Ovary (tissue), 3 donors: ENCODE results near the gene DAPP1.

ENCODE experiments used
- EP300 ChIP-seq: sonication (generic); formaldehyde crosslinking; IDR thresholded peaks from one replicate; pipeline ENCODE4 v1.6.1; 2017; ENCODE audit warnings: antibody characterized with exemption
- TF ChIP-seq, protein P1 (sequence below), 3 donors: fragments of 450-650 bp in 2 of 3; fragments of 200-600 bp in 1 of 3; IDR thresholded peaks; one replicate each; pipeline versions ENCODE4 v1.5.1 to v1.8.0; 2016 to 2022; ENCODE audit warnings: antibody characterized with exemption in 3 of 3, mild to moderate bottlenecking in 1 of 3
- donor health status: DM: no; HTN: no; CAD: no.

DNA sequence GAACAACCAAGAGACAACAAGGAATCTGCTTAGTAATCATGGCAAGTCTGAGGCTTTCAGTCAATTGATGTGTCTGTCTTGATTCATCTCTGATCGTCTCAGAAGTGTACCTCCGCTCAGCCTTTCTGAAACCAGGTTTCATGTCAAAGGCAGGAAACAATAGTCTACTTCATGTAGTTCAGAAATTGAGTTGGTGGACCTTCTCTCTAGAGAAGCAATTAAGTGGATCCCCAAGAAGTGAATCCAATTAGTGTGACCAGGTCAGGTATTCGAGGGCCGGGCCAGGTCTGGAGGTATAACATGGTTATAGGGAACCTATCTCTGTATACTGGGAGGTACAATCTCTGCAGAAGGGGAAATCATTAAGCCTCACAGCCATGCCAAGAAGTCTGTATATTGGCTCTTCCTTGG is 32.0 kb downstream of the DAPP1 start:
- TF ChIP-seq, protein P1, sequence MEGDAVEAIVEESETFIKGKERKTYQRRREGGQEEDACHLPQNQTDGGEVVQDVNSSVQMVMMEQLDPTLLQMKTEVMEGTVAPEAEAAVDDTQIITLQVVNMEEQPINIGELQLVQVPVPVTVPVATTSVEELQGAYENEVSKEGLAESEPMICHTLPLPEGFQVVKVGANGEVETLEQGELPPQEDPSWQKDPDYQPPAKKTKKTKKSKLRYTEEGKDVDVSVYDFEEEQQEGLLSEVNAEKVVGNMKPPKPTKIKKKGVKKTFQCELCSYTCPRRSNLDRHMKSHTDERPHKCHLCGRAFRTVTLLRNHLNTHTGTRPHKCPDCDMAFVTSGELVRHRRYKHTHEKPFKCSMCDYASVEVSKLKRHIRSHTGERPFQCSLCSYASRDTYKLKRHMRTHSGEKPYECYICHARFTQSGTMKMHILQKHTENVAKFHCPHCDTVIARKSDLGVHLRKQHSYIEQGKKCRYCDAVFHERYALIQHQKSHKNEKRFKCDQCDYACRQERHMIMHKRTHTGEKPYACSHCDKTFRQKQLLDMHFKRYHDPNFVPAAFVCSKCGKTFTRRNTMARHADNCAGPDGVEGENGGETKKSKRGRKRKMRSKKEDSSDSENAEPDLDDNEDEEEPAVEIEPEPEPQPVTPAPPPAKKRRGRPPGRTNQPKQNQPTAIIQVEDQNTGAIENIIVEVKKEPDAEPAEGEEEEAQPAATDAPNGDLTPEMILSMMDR (IDR thresholded peaks at IDR 0.05): no peak
- TF ChIP-seq EP300: no peak
